HUES6 (cell line): ENCODE data around the gene MBTPS1.

ENCODE experiments used
- H3K27ac ChIP-seq: 2 replicates; pipeline ENCODE4 v1.7.0; 2013; ENCODE audit warnings: low read depth, mild to moderate bottlenecking, low read length, inconsistent platforms
- H3K27me3 ChIP-seq: 2 replicates; pipeline ENCODE4 v1.6.1; 2013; ENCODE audit warnings: low read length; ENCODE audit not compliant: control insufficient read depth, insufficient read depth
- H3K36me3 ChIP-seq: 2 replicates; pipeline ENCODE4 v1.6.1; 2013; ENCODE audit warnings: low read length; ENCODE audit not compliant: control insufficient read depth, insufficient read depth
- H3K4me1 ChIP-seq: 2 replicates; pipeline ENCODE4 v1.6.1; 2013; ENCODE audit warnings: low read length; ENCODE audit not compliant: control insufficient read depth, insufficient read depth
- H3K4me3 ChIP-seq: 2 replicates; pipeline ENCODE4 v1.5.1; 2013; ENCODE audit warnings: low read depth, low read length
- H3K9ac ChIP-seq: one replicate; pipeline ENCODE4 v1.6.1; 2013; ENCODE audit warnings: mild to moderate bottlenecking, low read length
- H3K9me3 ChIP-seq: 2 replicates; pipeline ENCODE4 v1.6.1; 2013; ENCODE audit warnings: low read depth, low read length; ENCODE audit not compliant: control insufficient read depth, insufficient read depth

Gene MBTPS1

GRCh38 chr16:84031556-84031955 lies 85.2 kb downstream of the MBTPS1 start:
- H3K4me3 ChIP-seq = no peak overlapping the region
- no peak overlapping the region for H3K27ac ChIP-seq
- no peaks in the 10 kb centered on the region for H3K27me3 ChIP-seq
- no peaks in the 10 kb centered on the region for H3K36me3 ChIP-seq
- no peaks in the 10 kb centered on the region for H3K4me1 ChIP-seq
- peaks cover 8% of the 10 kb centered on the region for H3K9me3 ChIP-seq
- H3K9ac ChIP-seq = no peak overlapping the region

- H3K27me3 ChIP-seq = no peaks in the 10 kb centered on the region
- H3K9ac ChIP-seq = no peak overlapping the region
These were observed 87.3 kb downstream of the MBTPS1 start for GRCh38 chr16:84029297-84030047.

GRCh38 chr16:84027625-84028024 lies 89.1 kb downstream of the MBTPS1 start:
- no peak overlapping the region for H3K27ac ChIP-seq
- no peak overlapping the region for H3K9ac ChIP-seq
- no peaks in the 10 kb centered on the region for H3K4me1 ChIP-seq
- no peak overlapping the region for H3K4me3 ChIP-seq
- H3K36me3 ChIP-seq = no peaks in the 10 kb centered on the region
- H3K9me3 ChIP-seq = no peaks in the 10 kb centered on the region
- no peaks in the 10 kb centered on the region for H3K27me3 ChIP-seq

More at GRCh38 chr16:84029297-84030047, 87.3 kb downstream of the MBTPS1 start:
- Histone ChIP-seq H3K4me1 (no peaks in the 10 kb centered on the region), H3K27ac (no peak overlapping the region), H3K36me3 (no peaks in the 10 kb centered on the region), H3K4me3 (no peak overlapping the region), H3K9me3 (no peaks in the 10 kb centered on the region)

GRCh38 chr16:84026606-84027005 lies 90.1 kb downstream of the MBTPS1 start:
- no peaks in the 10 kb centered on the region for H3K27me3 ChIP-seq
- H3K9me3 ChIP-seq = peaks cover 8% of the 10 kb centered on the region
- H3K27ac ChIP-seq = no peak overlapping the region
- H3K36me3 ChIP-seq = no peaks in the 10 kb centered on the region
- H3K4me1 ChIP-seq = no peaks in the 10 kb centered on the region
- H3K9ac ChIP-seq = no peak overlapping the region
- no peak overlapping the region for H3K4me3 ChIP-seq

- Histone ChIP-seq H3K27ac (no peak overlapping the region), H3K36me3 (no peaks in the 10 kb centered on the region), H3K9ac (no peak overlapping the region)
These were observed 91.9 kb downstream of the MBTPS1 start for GRCh38 chr16:84024854-84025253.

GRCh38 chr16:84022644-84023043 lies 94.1 kb downstream of the MBTPS1 start:
- no peaks in the 10 kb centered on the region for H3K36me3 ChIP-seq
- no peak overlapping the region for H3K9ac ChIP-seq
- H3K27ac ChIP-seq = no peak overlapping the region
- no peak overlapping the region for H3K4me3 ChIP-seq
- H3K4me1 ChIP-seq = no peaks in the 10 kb centered on the region
- no peaks in the 10 kb centered on the region for H3K27me3 ChIP-seq
- H3K9me3 ChIP-seq = peaks cover 18% of the 10 kb centered on the region

More at GRCh38 chr16:84024854-84025253, 91.9 kb downstream of the MBTPS1 start:
- Histone ChIP-seq H3K9me3 (peaks cover 18% of the 10 kb centered on the region), H3K4me1 (no peaks in the 10 kb centered on the region), H3K27me3 (no peaks in the 10 kb centered on the region), H3K4me3 (no peak overlapping the region)

GRCh38 chr16:84021488-84021887 lies 95.3 kb downstream of the MBTPS1 start:
- Histone ChIP-seq H3K4me1 (no peaks in the 10 kb centered on the region), H3K9me3 (peaks cover 18% of the 10 kb centered on the region), H3K27me3 (no peaks in the 10 kb centered on the region)

GRCh38 chr16:84020353-84020752 lies 96.4 kb downstream of the MBTPS1 start:
- no peaks in the 10 kb centered on the region for H3K4me1 ChIP-seq
- peaks cover 18% of the 10 kb centered on the region for H3K9me3 ChIP-seq
- no peak overlapping the region for H3K4me3 ChIP-seq
- no peaks in the 10 kb centered on the region for H3K36me3 ChIP-seq
- no peak overlapping the region for H3K9ac ChIP-seq
- H3K27me3 ChIP-seq = no peaks in the 10 kb centered on the region
- H3K27ac ChIP-seq = no peak overlapping the region

More at GRCh38 chr16:84021488-84021887, 95.3 kb downstream of the MBTPS1 start:
- Histone ChIP-seq H3K27ac (no peak overlapping the region), H3K4me3 (no peak overlapping the region), H3K36me3 (no peaks in the 10 kb centered on the region), H3K9ac (no peak overlapping the region)

GRCh38 chr16:84018710-84019109 lies 98.0 kb downstream of the MBTPS1 start:
- H3K9ac ChIP-seq = no peak overlapping the region
- H3K36me3 ChIP-seq = no peaks in the 10 kb centered on the region
- no peak overlapping the region for H3K4me3 ChIP-seq
- H3K27ac ChIP-seq = no peak overlapping the region
- H3K27me3 ChIP-seq = no peaks in the 10 kb centered on the region
- H3K9me3 ChIP-seq = peaks cover 18% of the 10 kb centered on the region
- H3K4me1 ChIP-seq = 0 out of 2 replicates have a peak, but pooled peaks cover 5% of the 10 kb centered on the region

- Histone ChIP-seq H3K36me3 (no peaks in the 10 kb centered on the region), H3K27me3 (no peaks in the 10 kb centered on the region), H3K9me3 (peaks cover 8% of the 10 kb centered on the region), H3K9ac (no peak overlapping the region), H3K27ac (no peak overlapping the region), H3K4me3 (no peak overlapping the region), H3K4me1 (0 out of 2 replicates have a peak, but pooled peaks cover 5% of the 10 kb centered on the region)
These were observed 100.3 kb downstream of the MBTPS1 start for GRCh38 chr16:84016477-84016876.

- Histone ChIP-seq H3K9me3 (no peaks in the 10 kb centered on the region), H3K4me3 (no peak overlapping the region), H3K9ac (no peak overlapping the region), H3K27me3 (no peaks in the 10 kb centered on the region), H3K36me3 (no peaks in the 10 kb centered on the region), H3K4me1 (0 out of 2 replicates have a peak, but pooled peaks cover 5% of the 10 kb centered on the region), H3K27ac (no peak overlapping the region)
These were observed 101.3 kb downstream of the MBTPS1 start for GRCh38 chr16:84015399-84015798.
